Activated naive CD4-positive, alpha-beta T cell treated with anti-CD3 and anti-CD28 coated beads, Interleukin-2, amount 10 ng/mL, durations not matched to agents 7 days and 5 days (primary cell): ENCODE measurements around the gene MAML3.
"Not testable (repeated sequence)": the region's sequence is repeated elsewhere in the genome, so short reads cannot be mapped to it uniquely, and the experiment has no call there.

Experiments used
- CTCF ChIA-PET: fragments of 350-600 bp; sonication (Branson Sonifier 250); formaldehyde crosslinking; loops from one replicate; lab custom pipeline; 2021; ENCODE audit warnings: antibody characterized with exemption; lab: Charles Lee
- DNase-seq: peaks from one replicate; pipeline ENCODE4 v3.0.0-alpha.2; 2020
- H3K27ac Mint-ChIP-seq: one replicate; pipeline ENCODE4 v1.8.0; 2021; ENCODE audit warnings: mild to moderate bottlenecking, moderate library complexity, mixed read lengths
- H3K27me3 Mint-ChIP-seq: one replicate; pipeline ENCODE4 v1.8.0; 2021; ENCODE audit warnings: mild to moderate bottlenecking, mixed read lengths
- H3K36me3 Mint-ChIP-seq: one replicate; pipeline ENCODE4 v1.8.0; 2021; ENCODE audit warnings: mixed read lengths
- H3K4me1 Mint-ChIP-seq: one replicate; pipeline ENCODE4 v1.8.0; 2021; ENCODE audit warnings: mixed read lengths
- H3K4me3 Mint-ChIP-seq: one replicate; pipeline ENCODE4 v1.8.0; 2021; ENCODE audit warnings: mild to moderate bottlenecking, moderate library complexity, mixed read lengths
- H3K9me3 Mint-ChIP-seq: one replicate; pipeline ENCODE4 v1.8.0; 2021; ENCODE audit warnings: mixed read lengths

The MAML3 gene

GRCh38 chr4:139961344-139961946, 192.5 kb downstream of the MAML3 start:
- CTCF ChIA-PET, result interaction anchor here (1.4 kb wide), 1 partner anchor 11 kb away, joined by 3 read pairs; no protein-coding TSS in a partner anchor
- Mint-ChIP-seq H3K9me3 (no peaks in the 10 kb centered on the region), H3K27me3 (peaks cover 32% of the 10 kb centered on the region), H3K36me3 (no peaks in the 10 kb centered on the region), H3K4me1 (no peaks in the 10 kb centered on the region), H3K4me3 (no peak overlapping the region), H3K27ac (no peak overlapping the region)
- DNase-seq, result no peak

DNA sequence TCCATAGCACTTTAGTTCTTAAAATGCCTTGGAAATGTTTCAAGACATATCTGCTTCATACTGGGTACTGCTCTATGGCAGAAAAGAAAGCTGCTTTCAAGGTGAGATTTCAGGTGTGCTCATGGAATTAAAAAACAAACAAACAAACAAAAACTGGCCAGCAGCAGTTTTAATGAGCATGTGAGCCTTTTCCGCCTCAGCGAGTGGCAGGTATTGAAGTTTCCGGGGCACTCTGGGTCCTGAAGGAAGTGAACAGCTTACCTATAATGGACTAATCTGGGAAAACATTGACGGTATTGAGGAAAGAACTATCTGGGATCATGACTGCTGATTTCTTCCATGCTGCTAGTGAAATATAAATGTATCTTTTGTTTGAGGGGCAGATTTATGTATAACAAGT, 194.6 kb downstream of the MAML3 start:
- H3K4me3 Mint-ChIP-seq, result no peak overlapping the region
- no peaks in the 10 kb centered on the region for H3K9me3 Mint-ChIP-seq
- DNase-seq, result no peak
- peaks cover 42% of the 10 kb centered on the region for H3K27me3 Mint-ChIP-seq
- CTCF ChIA-PET, result no interaction called here
- H3K27ac Mint-ChIP-seq, result no peak overlapping the region
- H3K36me3 Mint-ChIP-seq, result no peaks in the 10 kb centered on the region
- no peaks in the 10 kb centered on the region for H3K4me1 Mint-ChIP-seq

GRCh38 chr4:139958739-139959098, 195.3 kb downstream of the MAML3 start:
- no peak overlapping the region for H3K27ac Mint-ChIP-seq
- no peak overlapping the region for H3K4me3 Mint-ChIP-seq
- DNase-seq, result no peak
- CTCF ChIA-PET, result no interaction called here
- no peaks in the 10 kb centered on the region for H3K36me3 Mint-ChIP-seq
- no peaks in the 10 kb centered on the region for H3K9me3 Mint-ChIP-seq
- H3K27me3 Mint-ChIP-seq, result peaks cover 42% of the 10 kb centered on the region
- H3K4me1 Mint-ChIP-seq, result no peaks in the 10 kb centered on the region

DNA sequence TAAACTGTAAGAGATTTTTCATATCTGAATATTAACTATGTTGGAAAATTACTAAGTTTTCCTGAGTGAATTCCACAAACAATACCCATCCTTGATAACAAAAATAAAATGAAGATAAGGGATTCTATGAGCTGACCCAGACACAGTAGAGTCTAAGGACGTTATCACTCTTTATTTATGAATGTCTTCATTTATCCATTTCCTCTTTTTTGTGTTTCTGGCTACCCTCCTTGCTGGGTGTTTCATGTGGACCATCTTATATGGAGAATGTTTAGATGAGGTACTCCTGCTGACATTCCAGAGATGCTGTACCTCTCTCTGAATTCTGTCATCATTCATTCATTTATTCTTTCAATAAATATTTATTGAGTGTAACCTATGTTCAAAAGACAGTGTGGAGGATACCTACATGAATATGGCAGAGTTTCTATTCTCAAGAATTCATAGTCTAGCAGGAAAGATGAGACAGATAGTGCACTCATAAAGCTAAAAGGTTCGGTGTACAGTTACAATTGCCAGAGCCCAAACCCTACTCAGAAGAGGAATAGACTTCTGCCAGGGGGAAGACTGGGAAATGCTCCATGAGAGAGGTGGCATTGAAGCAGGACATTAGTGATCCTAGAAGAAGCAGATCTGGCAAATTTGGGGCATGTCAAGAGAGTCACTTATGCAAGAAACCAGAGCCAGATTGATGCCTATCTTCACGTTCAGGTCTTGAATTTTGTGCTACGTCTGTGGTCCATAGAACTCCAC, 195.8 kb downstream of the MAML3 start:
- Mint-ChIP-seq H3K27ac (no peak overlapping the region), H3K27me3 (peaks cover 42% of the 10 kb centered on the region), H3K9me3 (no peaks in the 10 kb centered on the region), H3K36me3 (no peaks in the 10 kb centered on the region), H3K4me3 (no peak overlapping the region), H3K4me1 (no peaks in the 10 kb centered on the region)
- CTCF ChIA-PET, result no interaction called here
- DNase-seq, result no peak

GRCh38 chr4:139957065-139957464, 196.9 kb downstream of the MAML3 start:
- H3K4me1 Mint-ChIP-seq, result peaks cover 4% of the 10 kb centered on the region
- H3K27me3 Mint-ChIP-seq, result peaks cover 39% of the 10 kb centered on the region
- H3K36me3 Mint-ChIP-seq, result no peaks in the 10 kb centered on the region
- CTCF ChIA-PET, result no interaction called here
- H3K9me3 Mint-ChIP-seq, result no peaks in the 10 kb centered on the region
- H3K27ac Mint-ChIP-seq, result no peak overlapping the region
- no peak for DNase-seq
- H3K4me3 Mint-ChIP-seq, result no peak overlapping the region

DNA sequence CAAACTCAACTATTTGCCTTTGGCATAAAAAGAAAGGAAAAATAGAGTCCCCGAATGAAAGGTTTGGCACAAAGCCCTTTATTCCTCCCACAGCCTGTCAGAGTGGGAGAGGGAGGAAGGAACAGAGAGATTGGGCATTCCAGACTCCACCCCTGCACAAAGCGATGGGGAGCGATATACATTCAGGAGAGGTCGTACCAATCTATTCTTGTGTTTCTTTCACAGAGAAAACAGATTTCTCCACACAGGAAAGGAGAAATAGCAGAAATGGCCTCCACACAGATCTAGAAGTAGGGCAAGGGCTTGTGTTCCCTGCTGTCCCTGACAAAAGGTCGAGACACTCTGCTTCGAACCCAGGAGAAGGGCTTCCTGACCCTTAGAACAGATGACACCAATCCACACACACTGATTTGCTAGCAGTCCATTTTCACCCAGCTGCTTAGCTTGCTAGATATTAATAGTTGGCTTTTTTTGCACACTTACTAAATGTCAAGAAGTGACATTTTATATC, 197.4 kb downstream of the MAML3 start:
- Mint-ChIP-seq H3K36me3 (no peaks in the 10 kb centered on the region), H3K27ac (no peak overlapping the region), H3K27me3 (peaks cover 39% of the 10 kb centered on the region), H3K9me3 (no peaks in the 10 kb centered on the region), H3K4me1 (peaks cover 9% of the 10 kb centered on the region), H3K4me3 (no peak overlapping the region)
- CTCF ChIA-PET, result no interaction called here
- DNase-seq, result no peak

DNA sequence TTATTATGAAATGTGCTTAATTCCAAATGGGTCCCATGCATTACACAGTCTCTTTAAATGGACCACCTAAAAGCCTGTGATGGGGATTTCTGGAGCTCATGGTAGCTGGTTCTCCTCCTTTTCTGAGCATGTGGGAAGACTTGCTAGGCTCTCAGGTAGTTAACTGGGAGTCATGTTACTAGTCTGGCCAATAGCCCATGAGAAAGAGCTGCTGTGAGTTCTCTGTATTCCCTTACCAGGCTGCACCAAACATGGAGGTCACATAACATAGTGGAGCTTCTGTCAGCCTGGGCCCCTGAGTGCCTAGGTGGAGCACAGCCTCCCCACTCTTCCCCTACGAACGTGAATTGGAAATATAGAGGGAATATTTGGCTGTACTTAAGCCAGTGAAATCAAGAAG, 198.4 kb downstream of the MAML3 start:
- Mint-ChIP-seq H3K4me1 (peaks cover 18% of the 10 kb centered on the region), H3K36me3 (no peaks in the 10 kb centered on the region), H3K27me3 (peaks cover 32% of the 10 kb centered on the region), H3K9me3 (no peaks in the 10 kb centered on the region), H3K4me3 (no peak overlapping the region), H3K27ac (no peak overlapping the region)
- CTCF ChIA-PET, result no interaction called here
- DNase-seq, result no peak

DNA sequence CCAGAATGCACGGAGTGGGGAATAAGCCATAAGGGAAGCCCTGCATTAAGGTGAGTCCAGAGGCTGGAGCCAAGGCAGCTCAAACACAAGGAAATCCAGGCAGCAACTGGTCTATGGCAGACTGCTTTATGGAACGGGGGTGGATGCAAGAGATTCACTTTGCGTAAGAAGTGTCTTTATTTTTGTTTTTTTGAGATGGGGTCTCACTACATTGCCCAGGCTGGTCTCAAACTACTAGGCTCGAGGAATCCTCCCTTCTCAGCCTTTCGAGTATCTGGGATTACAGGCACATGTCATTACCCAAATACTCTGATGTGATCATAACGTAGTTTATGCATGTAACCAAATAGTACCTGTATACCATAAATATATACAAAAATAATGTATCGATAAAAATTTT, 199.5 kb downstream of the MAML3 start:
- DNase-seq, result no peak
- Mint-ChIP-seq H3K27ac (no peak overlapping the region), H3K27me3 (peaks cover 23% of the 10 kb centered on the region), H3K4me1 (peaks cover 29% of the 10 kb centered on the region), H3K4me3 (no peak overlapping the region), H3K9me3 (peaks cover 3% of the 10 kb centered on the region), H3K36me3 (no peaks in the 10 kb centered on the region)
- CTCF ChIA-PET, result no interaction called here

- CTCF ChIA-PET, result no interaction called here
- peaks cover 36% of the 10 kb centered on the region for H3K4me1 Mint-ChIP-seq
These were observed 203.0 kb downstream of the MAML3 start for GRCh38 chr4:139951021-139951420.

DNA sequence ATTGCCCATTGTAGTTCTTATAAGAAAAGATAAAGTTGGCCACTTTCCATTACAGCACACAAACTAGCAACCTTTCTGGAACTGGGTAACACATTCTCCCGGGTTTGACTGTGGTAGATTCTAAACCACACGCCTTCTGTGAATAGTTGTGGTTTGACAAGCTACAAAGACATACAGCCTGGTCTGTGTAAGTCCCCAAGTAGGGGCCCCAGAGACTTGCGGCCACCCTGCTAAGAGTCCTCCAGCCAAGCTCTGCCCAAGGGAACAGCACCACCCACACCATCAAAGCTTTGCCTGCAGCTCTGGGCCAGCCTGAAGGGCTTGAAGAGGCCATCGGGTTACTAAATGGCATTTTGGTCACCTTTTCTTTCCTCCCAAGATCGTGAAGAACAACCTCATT, 203.4 kb downstream of the MAML3 start:
- DNase-seq, result peak; percentile 58
- Mint-ChIP-seq H3K4me1 (peaks cover 36% of the 10 kb centered on the region), H3K4me3 (no peak overlapping the region), H3K36me3 (no peaks in the 10 kb centered on the region), H3K27me3 (peaks cover 2% of the 10 kb centered on the region), H3K27ac (peak overlapping the region; percentile 60), H3K9me3 (peaks cover 3% of the 10 kb centered on the region)
- CTCF ChIA-PET, result no interaction called here

More at GRCh38 chr4:139951021-139951420, 203.0 kb downstream of the MAML3 start:
- H3K27me3 Mint-ChIP-seq, result peaks cover 7% of the 10 kb centered on the region
- H3K27ac Mint-ChIP-seq, result peak overlapping the region; percentile 60
- H3K36me3 Mint-ChIP-seq, result no peaks in the 10 kb centered on the region
- DNase-seq, result peak; percentile 46
- peaks cover 3% of the 10 kb centered on the region for H3K9me3 Mint-ChIP-seq
- no peak overlapping the region for H3K4me3 Mint-ChIP-seq

DNA sequence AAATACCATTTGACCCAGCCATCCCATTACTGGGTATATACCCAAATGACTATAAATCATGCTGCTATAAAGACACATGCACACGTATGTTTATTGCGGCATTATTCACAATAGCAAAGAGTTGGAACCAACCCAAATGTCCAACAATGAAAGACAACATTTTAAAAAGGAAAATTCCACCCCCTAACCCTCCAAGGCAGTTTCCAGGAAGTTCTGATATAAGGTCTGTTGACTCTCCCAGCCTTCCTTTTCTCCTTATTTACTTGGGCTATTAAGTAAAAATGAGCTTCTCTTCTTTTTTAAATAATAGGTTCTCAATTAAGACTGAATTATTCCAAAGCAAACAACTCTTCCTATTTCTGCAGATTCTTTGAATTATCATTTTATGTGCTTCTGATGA, 209.1 kb downstream of the MAML3 start:
- DNase-seq, CTCF ChIA-PET, H3K27me3 Mint-ChIP-seq, H3K4me3 Mint-ChIP-seq, H3K27ac Mint-ChIP-seq, H3K36me3 Mint-ChIP-seq, H3K9me3 Mint-ChIP-seq: not testable (repeated sequence)
- H3K4me1 Mint-ChIP-seq, result peaks cover 10% of the 10 kb centered on the region

DNA sequence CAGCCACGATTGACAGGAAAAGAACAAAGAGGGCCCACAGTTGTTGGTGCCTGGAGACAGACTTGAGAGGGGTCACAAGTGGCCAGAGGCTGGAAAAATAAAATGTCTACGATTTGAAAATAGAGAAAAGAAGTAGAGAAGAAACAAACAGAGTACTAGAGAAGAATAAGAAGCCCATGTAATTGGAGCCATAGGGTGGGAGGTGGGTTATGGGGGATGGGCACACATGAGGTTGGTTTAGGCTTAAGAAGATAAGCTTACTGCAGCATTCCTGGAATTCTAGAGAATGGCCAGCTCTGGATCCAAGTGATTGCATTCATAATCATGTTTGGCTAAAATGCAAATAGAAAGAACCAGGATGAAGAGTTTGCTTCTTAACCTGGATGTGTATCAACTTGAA, 210.7 kb downstream of the MAML3 start:
- Mint-ChIP-seq H3K4me3 (no peak overlapping the region), H3K27ac (no peak overlapping the region), H3K27me3 (peaks cover 3% of the 10 kb centered on the region), H3K36me3 (no peaks in the 10 kb centered on the region), H3K9me3 (no peaks in the 10 kb centered on the region), H3K4me1 (peaks cover 6% of the 10 kb centered on the region)
- CTCF ChIA-PET, result no interaction called here
- no peak for DNase-seq

- no peak for DNase-seq
- peaks cover 5% of the 10 kb centered on the region for H3K4me1 Mint-ChIP-seq
- H3K27me3 Mint-ChIP-seq, result peaks cover 7% of the 10 kb centered on the region
- H3K27ac Mint-ChIP-seq, result no peak overlapping the region
- H3K36me3 Mint-ChIP-seq, result no peaks in the 10 kb centered on the region
- no peak overlapping the region for H3K4me3 Mint-ChIP-seq
- CTCF ChIA-PET, result no interaction called here
- H3K9me3 Mint-ChIP-seq, result no peaks in the 10 kb centered on the region
These were observed 211.7 kb downstream of the MAML3 start for GRCh38 chr4:139942241-139942640.

DNA sequence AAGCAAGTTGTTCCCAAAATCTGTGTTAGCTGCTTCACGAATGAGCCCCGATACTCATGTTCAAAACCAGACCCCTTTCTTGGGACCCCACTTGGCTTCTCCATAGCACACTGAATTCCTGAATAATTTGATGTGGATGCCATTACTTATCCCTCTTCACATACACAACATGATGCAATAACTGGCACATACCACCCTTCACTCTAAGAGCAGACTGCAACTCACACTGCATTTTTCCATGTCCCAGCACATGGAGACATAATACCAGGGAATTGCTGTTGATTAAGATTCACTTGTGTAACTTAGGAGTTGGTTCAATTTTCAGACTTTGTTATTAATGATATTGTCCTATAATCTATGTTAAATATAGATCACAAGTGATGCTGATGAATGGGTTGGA, 213.4 kb downstream of the MAML3 start:
- no peak overlapping the region for H3K27ac Mint-ChIP-seq
- H3K9me3 Mint-ChIP-seq, result no peaks in the 10 kb centered on the region
- CTCF ChIA-PET, result interaction anchor here (0.6 kb wide), 1 partner anchor 196 kb away, joined by 3 read pairs; no protein-coding TSS in a partner anchor

GRCh38 chr4:139938414-139938813, 215.6 kb downstream of the MAML3 start:
- H3K9me3 Mint-ChIP-seq, result no peaks in the 10 kb centered on the region
- no peaks in the 10 kb centered on the region for H3K4me1 Mint-ChIP-seq
- no peak for DNase-seq
- CTCF ChIA-PET, result no interaction called here
- no peaks in the 10 kb centered on the region for H3K36me3 Mint-ChIP-seq
- peaks cover 7% of the 10 kb centered on the region for H3K27me3 Mint-ChIP-seq
- H3K4me3 Mint-ChIP-seq, result no peak overlapping the region
- no peak overlapping the region for H3K27ac Mint-ChIP-seq

More for the DNA sequence above, 213.4 kb downstream of the MAML3 start:
- H3K27me3 Mint-ChIP-seq, result peaks cover 7% of the 10 kb centered on the region
- DNase-seq, result no peak
- no peak overlapping the region for H3K4me3 Mint-ChIP-seq
- H3K36me3 Mint-ChIP-seq, result no peaks in the 10 kb centered on the region
- H3K4me1 Mint-ChIP-seq, result no peaks in the 10 kb centered on the region
